ENCODE results near the gene CCL1. TPM values are rescaled to one million over a fixed set of nuclear protein-coding genes. Genes with fewer than 3 reads are reported as not detected.

CCL1 gene
- total and polyA plus RNA-seq, 9 of the 15 experiments (the other 6 are each of a cell fraction or from before 2014, with no cell fraction given): 0.45 TPM; not detected in 8

DNA sequence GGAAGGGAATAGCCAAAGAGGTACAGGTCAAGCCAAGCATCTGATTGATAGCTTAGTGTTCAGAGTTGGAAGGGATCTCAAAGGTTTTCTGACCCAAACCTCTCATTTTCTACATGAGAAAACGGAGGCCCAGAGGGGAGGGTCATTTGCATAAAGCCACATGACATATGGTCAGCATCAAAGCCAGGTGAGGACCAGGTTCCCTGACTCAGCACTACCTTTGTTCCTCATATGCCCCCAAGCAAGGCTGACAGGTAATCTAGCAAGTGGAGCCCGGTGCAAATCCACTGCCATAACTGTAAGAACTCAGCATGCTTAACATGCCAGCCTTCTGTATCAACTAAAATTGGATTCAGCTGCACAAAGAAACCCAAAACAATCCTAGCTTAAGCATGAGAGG, 28.2 kb upstream of the CCL1 start:
- Histone ChIP-seq H3K9me1 (ENCODE audit: control insufficient read depth, insufficient read depth, low read length) (no peaks in the 10 kb centered on the region), H3K27ac (ENCODE audit: extremely low read depth, low read depth, low read length) (no peak overlapping the region), H3K36me3 (ENCODE audit: control insufficient read depth, insufficient read depth, low read length) (no peaks in the 10 kb centered on the region), H3K9me3 (replicated peaks; ENCODE audit: control insufficient read depth, insufficient read depth, low read depth, low read length) (no peaks in the 10 kb centered on the region), H3K4me3 (no peak overlapping the region), H3K79me2 (ENCODE audit: control insufficient read depth, insufficient read depth, low read length) (no peaks in the 10 kb centered on the region), H2AFZ (ENCODE audit: low read depth, low read length) (no peak overlapping the region), H3K4me2 (ENCODE audit: insufficient read depth, low read length) (no peak overlapping the region), H3K9ac (ENCODE audit: insufficient read depth in 1 of 2, low read depth in 2 of 2, low read length in 2 of 2) (no peak overlapping the region), H3K4me1 (replicated peaks in 1 of 2; ENCODE audit: control insufficient read depth in 2 of 2, insufficient read depth in 2 of 2, low read length in 2 of 2) (peaks cover 3 to 18% of the 10 kb centered on the region in 2 experiments; a peak in 2 of 5 replicates), H3K27me3 (ENCODE audit: control insufficient read depth in 2 of 2, insufficient read depth in 2 of 2, low read length in 2 of 2) (peaks cover 0 to 4% of the 10 kb centered on the region in 2 experiments; a peak in 1 of 5 replicates), H4K20me1 (replicated peaks; ENCODE audit: control insufficient read depth, insufficient read depth, low read length) (no peaks in the 10 kb centered on the region)
- 22% methylated on average over 2 of the region's 2 CpGs for WGBS (ENCODE audit: insufficient coverage, low coverage, missing lambda C conversion rate)
- POLR2A ChIA-PET: interaction anchor here (1.1 kb wide), 1 partner anchor 11 kb away, joined by 4 read pairs; no protein-coding TSS in a partner anchor
- TF ChIP-seq MCM2 (IDR thresholded peaks at IDR 0.05; ENCODE audit: low read depth) (no peak), EP400 (IDR thresholded peaks at IDR 0.05) (no peak), MAFG (tag; conservative IDR thresholded peaks at IDR 0.05) (0 out of 2 replicates have a peak, but pooled peaks have one; percentile 12), ZNF212 (CRISPR knock-in tag; IDR thresholded peaks at IDR 0.05) (no peak), KAT2B (IDR thresholded peaks at IDR 0.05; ENCODE audit: low read depth, low read length) (no peak), C11orf30 (IDR thresholded peaks at IDR 0.05; ENCODE audit: low read depth) (peak; percentile 12; the same call in 1 of the 2 replicates)
- CTCF ChIA-PET (ENCODE audit: low intra/inter-chr PET ratio): no interaction called here
- BruUV-seq (replicated peaks): no TSS peak
- ATAC-seq (no peak), FAIRE-seq (no peak), DNase-seq (ENCODE audit: extremely low read depth in 1 of 4, low spot score in 3 of 4) (no peak)
- intact Hi-C loops (cut with micrococcal nuclease) (no loop called here), in situ Hi-C loops (cut with MboI) (no loop called here)

DNA sequence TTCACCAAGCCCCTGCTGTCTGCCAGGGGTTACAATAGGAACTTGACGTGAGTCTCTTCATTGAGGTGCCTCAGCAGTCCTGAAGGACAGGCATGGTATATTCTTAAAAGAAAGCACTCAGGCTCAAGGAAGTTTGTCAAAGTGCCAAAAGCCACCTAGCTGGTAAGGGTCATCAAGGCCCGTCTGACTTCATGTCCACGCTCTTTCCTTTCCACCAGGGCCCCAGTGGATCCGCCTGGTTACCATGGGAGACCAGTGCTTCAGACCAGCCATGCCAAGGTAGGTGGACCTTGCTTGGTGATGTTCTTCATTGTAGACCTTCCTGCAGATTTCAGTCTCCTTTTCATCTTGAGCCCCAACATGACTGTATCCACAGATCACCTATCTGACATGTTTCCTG, 27.6 kb upstream of the CCL1 start:
- Histone ChIP-seq H3K27me3 (ENCODE audit: control insufficient read depth in 2 of 2, insufficient read depth in 2 of 2, low read length in 2 of 2) (peaks cover 0 to 4% of the 10 kb centered on the region in 2 experiments; a peak in 1 of 5 replicates), H3K36me3 (ENCODE audit: control insufficient read depth, insufficient read depth, low read length) (no peaks in the 10 kb centered on the region), H2AFZ (ENCODE audit: low read depth, low read length) (no peak overlapping the region), H3K9me1 (ENCODE audit: control insufficient read depth, insufficient read depth, low read length) (no peaks in the 10 kb centered on the region), H3K4me3 (no peak overlapping the region), H3K79me2 (ENCODE audit: control insufficient read depth, insufficient read depth, low read length) (no peaks in the 10 kb centered on the region), H4K20me1 (replicated peaks; ENCODE audit: control insufficient read depth, insufficient read depth, low read length) (no peaks in the 10 kb centered on the region), H3K4me2 (ENCODE audit: insufficient read depth, low read length) (no peak overlapping the region), H3K27ac (ENCODE audit: extremely low read depth, low read depth, low read length) (no peak overlapping the region), H3K4me1 (replicated peaks in 1 of 2; ENCODE audit: control insufficient read depth in 2 of 2, insufficient read depth in 2 of 2, low read length in 2 of 2) (peaks cover 3 to 21% of the 10 kb centered on the region in 2 experiments; a peak in 2 of 5 replicates), H3K9me3 (replicated peaks; ENCODE audit: control insufficient read depth, insufficient read depth, low read depth, low read length) (no peaks in the 10 kb centered on the region), H3K9ac (ENCODE audit: insufficient read depth in 1 of 2, low read depth in 2 of 2, low read length in 2 of 2) (no peak overlapping the region)
- in situ Hi-C loops (cut with MboI) (no loop called here), intact Hi-C loops (cut with micrococcal nuclease) (no loop called here)
- ChIA-PET POLR2A (interaction anchor here (1.1 kb wide), 1 partner anchor 10 kb away, joined by 4 read pairs; no protein-coding TSS in a partner anchor), CTCF (ENCODE audit: low intra/inter-chr PET ratio) (no interaction called here)
- no peak for ATAC-seq
- BruUV-seq (replicated peaks): no TSS peak
- DNase-seq (ENCODE audit: extremely low read depth in 1 of 4, low spot score in 3 of 4): no peak
- no peak for FAIRE-seq
- WGBS (ENCODE audit: insufficient coverage, low coverage, missing lambda C conversion rate): 42% methylated on average over 4 of the region's 4 CpGs
- TF ChIP-seq ZFP1 (CRISPR knock-in tag; IDR thresholded peaks at IDR 0.05): no peak
- no peak for TF ChIP-seq BMI1 (IDR thresholded peaks at IDR 0.05; ENCODE audit: low read length)
- TF ChIP-seq ZNF408 (CRISPR knock-in tag; IDR thresholded peaks at IDR 0.05; ENCODE audit: low read depth): no peak
- no peak for TF ChIP-seq CREM (IDR thresholded peaks at IDR 0.05; ENCODE audit: low read depth)
- TF ChIP-seq RBM14 (IDR thresholded peaks at IDR 0.05; ENCODE audit: borderline replicate concordance, insufficient read depth, low read depth, low read length): no peak
- no peak for TF ChIP-seq HIVEP1 (CRISPR knock-in tag; IDR thresholded peaks at IDR 0.05)
- TF ChIP-seq SMAD2 (IDR thresholded peaks at IDR 0.05; ENCODE audit: low read depth, low read length): no peak
- TF ChIP-seq PHTF2 (CRISPR knock-in tag; IDR thresholded peaks at IDR 0.05): no peak
- TF ChIP-seq RAD21 (CRISPR knock-in tag; conservative IDR thresholded peaks at IDR 0.05 in 1 of 2, IDR thresholded peaks at IDR 0.05 in 1 of 2): no peak
- no peak for TF ChIP-seq DDX20 (tag; IDR thresholded peaks at IDR 0.05; ENCODE audit: low read depth)
- TF ChIP-seq, protein P1, sequence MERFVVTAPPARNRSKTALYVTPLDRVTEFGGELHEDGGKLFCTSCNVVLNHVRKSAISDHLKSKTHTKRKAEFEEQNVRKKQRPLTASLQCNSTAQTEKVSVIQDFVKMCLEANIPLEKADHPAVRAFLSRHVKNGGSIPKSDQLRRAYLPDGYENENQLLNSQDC (CRISPR knock-in tag; IDR thresholded peaks at IDR 0.05): no peak

Measured in K562 (cell line).